HG02981 (cell line): Measurements from ENCODE around the gene TSGA10IP.

Experiments
- ATAC-seq: cut with Tn5 transposase; IDR thresholded peaks from one replicate; pipeline ENCODE4 v1.9.1; 2021; ENCODE audit warnings: mild to moderate bottlenecking, moderate library complexity; ENCODE audit not compliant: unreplicated experiment

TSGA10IP gene

GRCh38 chr11:65945430-65945911 lies at the start of gene TSGA10IP:
TSGA10IP (plus strand) TSS chr11:65945480; CDS start chr11:65945676, 196 bp downstream.
- no peak for ATAC-seq

- no peak for ATAC-seq
Measured at GRCh38 chr11:65895482-65895981, 49.7 kb upstream of the TSGA10IP start.

GRCh38 chr11:65896034-65896999 lies 49.0 kb upstream of the TSGA10IP start:
- no peak for ATAC-seq

- ATAC-seq = no peak
Measured at GRCh38 chr11:65897020-65897471, 48.2 kb upstream of the TSGA10IP start.

- no peak for ATAC-seq
Measured at GRCh38 chr11:65898656-65899355, 46.5 kb upstream of the TSGA10IP start.

GRCh38 chr11:65899356-65900124 lies 45.7 kb upstream of the TSGA10IP start:
- ATAC-seq = no peak

- ATAC-seq = peak; percentile 74
Measured at GRCh38 chr11:65900125-65900898, 45.0 kb upstream of the TSGA10IP start, which contains the start of gene FOSL1. FOSL1 (minus strand) TSS chr11:65900388; CDS start chr11:65900339, 49 bp downstream.

- ATAC-seq = no peak
Measured at GRCh38 chr11:65900899-65901180, 44.4 kb upstream of the TSGA10IP start.

- ATAC-seq = no peak
Measured at GRCh38 chr11:65903068-65903481, 42.2 kb upstream of the TSGA10IP start.

- no peak for ATAC-seq
Measured at GRCh38 chr11:65903715-65904114, 41.6 kb upstream of the TSGA10IP start.

- no peak for ATAC-seq
Measured at GRCh38 chr11:65906602-65907001, 38.7 kb upstream of the TSGA10IP start.

- ATAC-seq = no peak
Measured at GRCh38 chr11:65907878-65908277, 37.4 kb upstream of the TSGA10IP start.

- no peak for ATAC-seq
Measured at GRCh38 chr11:65911682-65912568, 33.4 kb upstream of the TSGA10IP start.

GRCh38 chr11:65912845-65913244 lies 32.4 kb upstream of the TSGA10IP start:
- no peak for ATAC-seq

GRCh38 chr11:65915101-65915820 lies 30.0 kb upstream of the TSGA10IP start:
- ATAC-seq = no peak

GRCh38 chr11:65915821-65916251 lies 29.4 kb upstream of the TSGA10IP start:
- no peak for ATAC-seq

- no peak for ATAC-seq
Measured at GRCh38 chr11:65916391-65916790, 28.9 kb upstream of the TSGA10IP start.

- no peak for ATAC-seq
Measured at GRCh38 chr11:65917077-65917433, 28.2 kb upstream of the TSGA10IP start.
